OCI-LY1 (cell line): ENCODE results near the gene ASCL5.

Source experiments
- H2AFZ ChIP-seq: fragments of 200-600 bp; sonication (generic), shearing (Covaris generic); 2 replicates; pipeline ENCODE4 v1.6.0; 2014; ENCODE audit warnings: antibody characterized with exemption, mild to moderate bottlenecking, low read length
- H3F3A ChIP-seq: fragments of 200-600 bp; sonication (generic), shearing (Covaris generic); 2 replicates; pipeline ENCODE4 v1.6.0; 2014; ENCODE audit warnings: mild to moderate bottlenecking, antibody characterized with exemption, low read length, moderate library complexity; ENCODE audit not compliant: insufficient read depth
- H3K27ac ChIP-seq: fragments of 200-600 bp; sonication (generic); 2 replicates; pipeline ENCODE4 v1.5.1; 2014; ENCODE audit warnings: low read length, mixed run types, mild to moderate bottlenecking, low read depth; ENCODE audit not compliant: poor library complexity, severe bottlenecking
- H3K27me3 ChIP-seq: fragments of 200-600 bp; sonication (generic); 2 replicates; pipeline ENCODE4 v1.6.0; 2014; ENCODE audit warnings: antibody characterized with exemption, mild to moderate bottlenecking, low read length, moderate library complexity; ENCODE audit not compliant: insufficient read depth
- H3K36me3 ChIP-seq: fragments of 200-600 bp; sonication (generic); 2 replicates; pipeline ENCODE4 v1.6.1; 2014; ENCODE audit warnings: mild to moderate bottlenecking, antibody characterized with exemption, low read length, moderate library complexity, mixed read lengths; ENCODE audit not compliant: insufficient read depth
- H3K4me1 ChIP-seq: fragments of 200-600 bp; sonication (generic); 2 replicates; pipeline ENCODE4 v1.5.1; 2014; ENCODE audit warnings: mild to moderate bottlenecking, low read length, moderate library complexity; ENCODE audit not compliant: insufficient read depth, severe bottlenecking
- H3K4me2 ChIP-seq: fragments of 200-600 bp; sonication (generic), shearing (Covaris generic); 2 replicates; pipeline ENCODE4 v1.6.1; 2014; ENCODE audit warnings: low read length
- H3K4me3 ChIP-seq: fragments of 200-600 bp; sonication (generic); 2 replicates; pipeline ENCODE4 v1.5.1; 2014; ENCODE audit warnings: low read length, low read depth, mild to moderate bottlenecking, mixed read lengths; ENCODE audit not compliant: poor library complexity, severe bottlenecking
- H3K79me2 ChIP-seq: fragments of 200-600 bp; shearing (Covaris generic); 2 replicates; pipeline ENCODE4 v1.6.1; 2016; ENCODE audit warnings: mixed run types, low read length, mixed read lengths; ENCODE audit not compliant: insufficient read depth
- H3K9ac ChIP-seq: fragments of 200-600 bp; sonication (generic), shearing (Covaris generic); 2 replicates; pipeline ENCODE4 v1.6.1; 2014; ENCODE audit warnings: mild to moderate bottlenecking, low read length, mixed read lengths
- H3K9me2 ChIP-seq: fragments of 200-600 bp; sonication (generic), shearing (Covaris generic); 2 replicates; pipeline ENCODE4 v1.6.1; 2014; ENCODE audit warnings: low read depth, mild to moderate bottlenecking, low read length, mixed read lengths
- H3K9me3 ChIP-seq: fragments of 200-600 bp; shearing (Covaris generic); 2 replicates; pipeline ENCODE4 v1.6.1; 2014; ENCODE audit warnings: low read length, mixed read lengths
- H4K20me1 ChIP-seq: fragments of 200-600 bp; sonication (generic), shearing (Covaris generic); 2 replicates; pipeline ENCODE4 v1.6.0; 2016; ENCODE audit warnings: mild to moderate bottlenecking, low read length; ENCODE audit not compliant: insufficient read depth
- EZH2 ChIP-seq: fragments of 200-600 bp; sonication (generic), shearing (Covaris generic); IDR thresholded peaks from 2 replicates; pipeline ENCODE4 v1.8.0; 2017; ENCODE audit warnings: borderline replicate concordance, mixed run types, mild to moderate bottlenecking, antibody characterized with exemption, low read length, moderate library complexity, mixed read lengths
- TF ChIP-seq, protein P1 (sequence below): fragments of 200-600 bp; sonication (generic), shearing (Covaris generic); IDR thresholded peaks from 2 replicates; pipeline ENCODE4 v1.5.1; 2017; ENCODE audit warnings: mild to moderate bottlenecking, antibody characterized with exemption, low read length, moderate library complexity, mixed read lengths

The ASCL5 gene

GRCh38 chr1:201139756-201140155, 12.8 kb upstream of the ASCL5 start:
- H2AFZ ChIP-seq, result no peak overlapping the region
- no peak overlapping the region for H3K4me2 ChIP-seq
- no peaks in the 10 kb centered on the region for H3K9me3 ChIP-seq
- peaks cover 27% of the 10 kb centered on the region for H3K36me3 ChIP-seq
- H3F3A ChIP-seq, result no peaks in the 10 kb centered on the region
- TF ChIP-seq, protein P1, sequence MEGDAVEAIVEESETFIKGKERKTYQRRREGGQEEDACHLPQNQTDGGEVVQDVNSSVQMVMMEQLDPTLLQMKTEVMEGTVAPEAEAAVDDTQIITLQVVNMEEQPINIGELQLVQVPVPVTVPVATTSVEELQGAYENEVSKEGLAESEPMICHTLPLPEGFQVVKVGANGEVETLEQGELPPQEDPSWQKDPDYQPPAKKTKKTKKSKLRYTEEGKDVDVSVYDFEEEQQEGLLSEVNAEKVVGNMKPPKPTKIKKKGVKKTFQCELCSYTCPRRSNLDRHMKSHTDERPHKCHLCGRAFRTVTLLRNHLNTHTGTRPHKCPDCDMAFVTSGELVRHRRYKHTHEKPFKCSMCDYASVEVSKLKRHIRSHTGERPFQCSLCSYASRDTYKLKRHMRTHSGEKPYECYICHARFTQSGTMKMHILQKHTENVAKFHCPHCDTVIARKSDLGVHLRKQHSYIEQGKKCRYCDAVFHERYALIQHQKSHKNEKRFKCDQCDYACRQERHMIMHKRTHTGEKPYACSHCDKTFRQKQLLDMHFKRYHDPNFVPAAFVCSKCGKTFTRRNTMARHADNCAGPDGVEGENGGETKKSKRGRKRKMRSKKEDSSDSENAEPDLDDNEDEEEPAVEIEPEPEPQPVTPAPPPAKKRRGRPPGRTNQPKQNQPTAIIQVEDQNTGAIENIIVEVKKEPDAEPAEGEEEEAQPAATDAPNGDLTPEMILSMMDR, result no peak
- TF ChIP-seq EZH2, result no peak
- H3K4me3 ChIP-seq, result no peak overlapping the region
- H3K27me3 ChIP-seq, result no peaks in the 10 kb centered on the region
- no peaks in the 10 kb centered on the region for H3K9me2 ChIP-seq
- H4K20me1 ChIP-seq, result no peaks in the 10 kb centered on the region
- no peaks in the 10 kb centered on the region for H3K79me2 ChIP-seq
- no peak overlapping the region for H3K27ac ChIP-seq
- no peaks in the 10 kb centered on the region for H3K4me1 ChIP-seq
- H3K9ac ChIP-seq, result no peak overlapping the region

DNA sequence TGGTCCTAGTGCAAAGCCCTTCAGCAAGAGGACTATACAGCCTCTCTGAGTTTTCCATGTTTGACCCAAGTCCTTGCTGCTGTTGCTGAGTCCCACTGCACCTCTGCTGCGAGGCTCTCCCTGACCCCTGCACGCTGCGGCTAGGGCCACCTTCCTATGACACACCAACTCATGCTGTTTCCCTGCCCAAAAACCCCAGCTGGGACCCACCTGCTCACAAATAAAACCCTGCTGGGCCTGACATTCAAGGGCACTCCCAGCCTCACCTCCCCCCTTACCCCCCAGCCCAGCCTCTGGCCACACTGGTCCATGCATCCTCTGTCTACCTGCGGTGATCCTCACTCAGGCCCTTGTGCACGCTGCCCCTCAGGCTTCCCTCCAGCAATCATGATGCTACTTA, 12.3 kb upstream of the ASCL5 start:
- Histone ChIP-seq H3K36me3 (peaks cover 24% of the 10 kb centered on the region), H3K4me1 (no peaks in the 10 kb centered on the region), H3K27me3 (no peaks in the 10 kb centered on the region), H3K9ac (no peak overlapping the region), H3K27ac (no peak overlapping the region), H3K79me2 (no peaks in the 10 kb centered on the region), H3K9me2 (no peaks in the 10 kb centered on the region), H3K4me2 (no peak overlapping the region), H2AFZ (no peak overlapping the region), H4K20me1 (no peaks in the 10 kb centered on the region), H3K4me3 (no peak overlapping the region), H3F3A (no peaks in the 10 kb centered on the region), H3K9me3 (no peaks in the 10 kb centered on the region)
- TF ChIP-seq, protein P1, result no peak
- no peak for TF ChIP-seq EZH2

DNA sequence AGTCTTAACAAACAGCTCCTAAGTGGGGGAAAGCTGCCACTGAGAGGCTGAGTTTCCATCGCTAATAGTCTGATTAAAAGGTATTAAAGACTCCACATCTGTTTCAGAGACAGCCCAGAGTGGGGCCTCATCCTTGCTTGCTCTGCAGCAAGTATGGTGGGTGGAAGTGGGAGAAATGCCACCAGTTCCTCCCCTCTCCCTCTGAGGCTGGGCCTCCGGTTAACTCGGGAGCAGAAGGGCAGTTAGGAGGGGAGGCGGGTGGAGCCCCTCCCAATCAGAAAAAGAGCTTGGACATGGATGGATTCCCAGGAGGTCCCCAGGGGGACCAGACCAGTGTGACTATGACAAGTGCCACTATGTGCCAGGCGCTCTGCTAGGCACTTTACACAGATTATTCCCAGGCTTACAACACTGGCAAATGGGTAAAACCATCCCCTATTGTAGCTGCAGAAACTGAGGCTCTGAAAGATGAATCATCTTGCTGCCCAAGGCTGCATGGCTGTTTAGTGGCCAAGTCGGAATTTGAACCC, 11.4 kb upstream of the ASCL5 start:
- H3K27me3 ChIP-seq, result no peaks in the 10 kb centered on the region
- no peaks in the 10 kb centered on the region for H3K79me2 ChIP-seq
- no peaks in the 10 kb centered on the region for H3K9me2 ChIP-seq
- TF ChIP-seq, protein P1, result no peak
- no peak for TF ChIP-seq EZH2
- H3F3A ChIP-seq, result no peaks in the 10 kb centered on the region
- H3K4me2 ChIP-seq, result no peak overlapping the region
- H3K36me3 ChIP-seq, result peaks cover 15% of the 10 kb centered on the region
- H2AFZ ChIP-seq, result no peak overlapping the region
- H3K4me3 ChIP-seq, result no peak overlapping the region
- H3K9me3 ChIP-seq, result no peaks in the 10 kb centered on the region
- no peak overlapping the region for H3K27ac ChIP-seq
- H3K4me1 ChIP-seq, result no peaks in the 10 kb centered on the region
- no peaks in the 10 kb centered on the region for H4K20me1 ChIP-seq
- H3K9ac ChIP-seq, result no peak overlapping the region
